ENCODE measurements around the gene CARF. TPM values are rescaled to one million over a fixed set of nuclear protein-coding genes. Genes with fewer than 3 reads are reported as not detected.

The CARF gene
- total and polyA plus RNA-seq, 2 of the 13 experiments (the other 11 are each of a cell fraction or from before 2014, with no cell fraction given), result 3.0 to 5.4 TPM

GRCh38 chr2:203014456-203015199, 102.6 kb downstream of the CARF start, which contains the start of gene NBEAL1 (continued):
- TF ChIP-seq ATM (IDR thresholded peaks at IDR 0.05; ENCODE audit: borderline replicate concordance) (no peak), NCOR1 (IDR thresholded peaks at IDR 0.05; ENCODE audit: borderline replicate concordance, low read length) (no peak; the same call in 1 of the 2 replicates), SMARCC2 (IDR thresholded peaks at IDR 0.05) (no peak), FOXP4 (CRISPR knock-in tag; IDR thresholded peaks at IDR 0.05) (no peak; the same call in 1 of the 2 replicates), AHR (CRISPR knock-in tag; IDR thresholded peaks at IDR 0.05) (peak; percentile 56; the same call in 1 of the 2 replicates), CCDC6 (CRISPR knock-in tag; IDR thresholded peaks at IDR 0.05) (peak; percentile 62), FOXC1 (CRISPR knock-in tag; IDR thresholded peaks at IDR 0.05; ENCODE audit: borderline replicate concordance) (no peak), HNRNPK (IDR thresholded peaks at IDR 0.05; ENCODE audit: low read depth, low read length, poor library complexity, severe bottlenecking) (peak; percentile 82), SMAD1 (CRISPR knock-in tag; IDR thresholded peaks at IDR 0.05; ENCODE audit: borderline replicate concordance, low read depth) (no peak; the same call in 1 of the 2 replicates), ZFP37 (CRISPR knock-in tag; IDR thresholded peaks at IDR 0.05; ENCODE audit: borderline replicate concordance) (peak; percentile 58; the same call in 1 of the 2 replicates), RARG (CRISPR knock-in tag; IDR thresholded peaks at IDR 0.05; ENCODE audit: low read depth) (no peak), KAT8 (CRISPR knock-in tag; IDR thresholded peaks at IDR 0.05) (peak; percentile 91), DMAP1 (CRISPR knock-in tag; IDR thresholded peaks at IDR 0.05) (peak; percentile 88), FIP1L1 (IDR thresholded peaks at IDR 0.05; ENCODE audit: borderline replicate concordance, insufficient read depth, low read depth, low read length) (no peak), HOXA7 (CRISPR knock-in tag; IDR thresholded peaks at IDR 0.05) (no peak), NKX3-1 (CRISPR knock-in tag; IDR thresholded peaks at IDR 0.05) (no peak), PBX3 (CRISPR knock-in tag; IDR thresholded peaks at IDR 0.05; ENCODE audit: borderline replicate concordance) (no peak), ZKSCAN8 (CRISPR knock-in tag; IDR thresholded peaks at IDR 0.05; ENCODE audit: borderline replicate concordance) (no peak; the same call in 1 of the 2 replicates), TCF7L2 (IDR thresholded peaks at IDR 0.05; ENCODE audit: low read depth, low read length) (no peak), NFE2 (CRISPR knock-in tag; IDR thresholded peaks at IDR 0.05) (no peak), ZNF230 (CRISPR knock-in tag; IDR thresholded peaks at IDR 0.05) (no peak), MYPOP (CRISPR knock-in tag; IDR thresholded peaks at IDR 0.05) (peak; percentile 68; the same call in 1 of the 2 replicates), KLF6 (CRISPR knock-in tag; IDR thresholded peaks at IDR 0.05) (peak; percentile 88), GPN1 (CRISPR knock-in tag; IDR thresholded peaks at IDR 0.05; ENCODE audit: borderline replicate concordance) (no peak), TEAD2 (CRISPR knock-in tag; IDR thresholded peaks at IDR 0.05) (no peak), ZSCAN12 (CRISPR knock-in tag; IDR thresholded peaks at IDR 0.05) (no peak), MTA1 (CRISPR knock-in tag; IDR thresholded peaks at IDR 0.05; ENCODE audit: borderline replicate concordance) (peak; percentile 59; the same call in 1 of the 2 replicates), ZZZ3 (CRISPR knock-in tag; IDR thresholded peaks at IDR 0.05; ENCODE audit: borderline replicate concordance) (no peak)

Data from HepG2 (cell line).